ES-I3 (cell line): ENCODE measurements around the gene TRMT1.

Source experiments
- H3K36me3 ChIP-seq: 2 replicates; pipeline ENCODE4 v1.6.1; 2013; ENCODE audit warnings: mild to moderate bottlenecking, low read length, control low read depth, moderate library complexity; ENCODE audit not compliant: insufficient read depth
- H3K4me1 ChIP-seq: 2 replicates; pipeline ENCODE4 v1.6.1; 2013; ENCODE audit warnings: mild to moderate bottlenecking, control low read depth, low read length; ENCODE audit not compliant: insufficient read depth
- H3K9ac ChIP-seq: 2 replicates; pipeline ENCODE4 v1.6.1; 2013; ENCODE audit warnings: low read depth, mild to moderate bottlenecking, low read length, moderate library complexity
- H3K9me3 ChIP-seq: 2 replicates; pipeline ENCODE4 v1.6.1; 2013; ENCODE audit warnings: mild to moderate bottlenecking, low read length, moderate library complexity; ENCODE audit not compliant: control insufficient read depth, insufficient read depth

The TRMT1 gene

GRCh38 chr19:13122275-13122878, 5.8 kb upstream of the TRMT1 start:
- Histone ChIP-seq H3K9ac (no peak overlapping the region), H3K36me3 (no peaks in the 10 kb centered on the region), H3K4me1 (peaks cover 30% of the 10 kb centered on the region), H3K9me3 (no peaks in the 10 kb centered on the region)

- H3K9ac ChIP-seq, result no peak overlapping the region; the same call in 1 of the 2 replicates
- H3K9me3 ChIP-seq, result no peaks in the 10 kb centered on the region
- peaks cover 30% of the 10 kb centered on the region for H3K4me1 ChIP-seq
- H3K36me3 ChIP-seq, result no peaks in the 10 kb centered on the region
Measured at GRCh38 chr19:13121551-13122274, 5.2 kb upstream of the TRMT1 start.

- Histone ChIP-seq H3K36me3 (no peaks in the 10 kb centered on the region), H3K4me1 (peaks cover 30% of the 10 kb centered on the region), H3K9ac (no peak overlapping the region), H3K9me3 (no peaks in the 10 kb centered on the region)
Measured at GRCh38 chr19:13120817-13121216, 4.3 kb upstream of the TRMT1 start.

GRCh38 chr19:13120031-13120430, 3.5 kb upstream of the TRMT1 start:
- peaks cover 30% of the 10 kb centered on the region for H3K4me1 ChIP-seq
- H3K9ac ChIP-seq, result no peak overlapping the region; the same call in 1 of the 2 replicates
- H3K9me3 ChIP-seq, result no peaks in the 10 kb centered on the region
- no peaks in the 10 kb centered on the region for H3K36me3 ChIP-seq

GRCh38 chr19:13119627-13120026, 3.1 kb upstream of the TRMT1 start:
- Histone ChIP-seq H3K36me3 (no peaks in the 10 kb centered on the region; the same call in 1 of the 2 replicates), H3K9me3 (no peaks in the 10 kb centered on the region), H3K4me1 (peaks cover 30% of the 10 kb centered on the region), H3K9ac (peak overlapping the region; percentile 49; the same call in 1 of the 2 replicates)

- no peaks in the 10 kb centered on the region; the same call in 1 of the 2 replicates for H3K36me3 ChIP-seq
- H3K9ac ChIP-seq, result peak overlapping the region; percentile 82
- peaks cover 30% of the 10 kb centered on the region for H3K4me1 ChIP-seq
- no peaks in the 10 kb centered on the region for H3K9me3 ChIP-seq
Measured at GRCh38 chr19:13118424-13119193, 2.1 kb upstream of the TRMT1 start.

GRCh38 chr19:13117772-13118423, 1.4 kb upstream of the TRMT1 start, which contains the start of gene NACC1:
Gene NACC1, plus strand, starts transcription at chr19:13118264. Its CDS starts 16,944 bp downstream, at chr19:13135208.
- no peaks in the 10 kb centered on the region for H3K9me3 ChIP-seq
- H3K4me1 ChIP-seq, result peaks cover 30% of the 10 kb centered on the region
- H3K9ac ChIP-seq, result peak within 1 kb of the TSS; percentile 82
- no peaks in the 10 kb centered on the region; the same call in 1 of the 2 replicates for H3K36me3 ChIP-seq

GRCh38 chr19:13117176-13117771, 734 bp upstream of the TRMT1 start:
- peaks cover 29% of the 10 kb centered on the region for H3K4me1 ChIP-seq
- H3K9ac ChIP-seq, result peak overlapping the region; percentile 75; the same call in 1 of the 2 replicates
- no peaks in the 10 kb centered on the region for H3K9me3 ChIP-seq
- H3K36me3 ChIP-seq, result no peaks in the 10 kb centered on the region; the same call in 1 of the 2 replicates

GRCh38 chr19:13115936-13116281, 631 bp downstream of the TRMT1 start:
- Histone ChIP-seq H3K9ac (peak overlapping the region; percentile 75), H3K4me1 (peaks cover 16% of the 10 kb centered on the region), H3K36me3 (no peaks in the 10 kb centered on the region; the same call in 1 of the 2 replicates), H3K9me3 (no peaks in the 10 kb centered on the region)

GRCh38 chr19:13112555-13112954, 4.0 kb downstream of the TRMT1 start:
- Histone ChIP-seq H3K4me1 (no peaks in the 10 kb centered on the region), H3K9me3 (no peaks in the 10 kb centered on the region), H3K9ac (no peak overlapping the region), H3K36me3 (peaks cover 7% of the 10 kb centered on the region)

GRCh38 chr19:13110099-13110610, 6.4 kb downstream of the TRMT1 start:
- Histone ChIP-seq H3K9ac (no peak overlapping the region), H3K36me3 (peaks cover 11% of the 10 kb centered on the region), H3K9me3 (no peaks in the 10 kb centered on the region), H3K4me1 (no peaks in the 10 kb centered on the region)

GRCh38 chr19:13109361-13110098, 7.0 kb downstream of the TRMT1 start:
- Histone ChIP-seq H3K4me1 (no peaks in the 10 kb centered on the region), H3K36me3 (peaks cover 11% of the 10 kb centered on the region), H3K9me3 (no peaks in the 10 kb centered on the region), H3K9ac (no peak overlapping the region)
